ENCODE measurements around the gene CFAP65.

CFAP65 gene

DNA sequence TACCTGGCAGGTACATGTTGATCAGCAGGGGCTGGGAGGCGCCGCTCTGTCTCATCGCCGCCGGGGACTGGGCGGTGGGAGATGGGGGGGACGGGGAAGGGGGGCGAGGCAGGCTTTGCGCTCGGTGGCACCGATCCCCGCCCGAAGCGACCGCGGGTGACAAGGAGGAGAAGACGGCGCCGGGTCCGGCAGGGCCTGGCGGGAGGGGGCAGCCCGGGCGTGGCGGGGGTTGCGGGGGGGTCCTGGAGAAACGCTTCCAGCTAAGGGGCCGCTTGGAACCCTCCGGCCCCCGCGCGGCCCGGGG, 56.3 kb downstream of the CFAP65 start, which contains the start of gene FEV:
TSS of gene FEV (minus strand) at position 164 of the 304 bp plus-strand sequence. CDS start at position 55, 109 bp downstream.
- TF ChIP-seq, protein P1, sequence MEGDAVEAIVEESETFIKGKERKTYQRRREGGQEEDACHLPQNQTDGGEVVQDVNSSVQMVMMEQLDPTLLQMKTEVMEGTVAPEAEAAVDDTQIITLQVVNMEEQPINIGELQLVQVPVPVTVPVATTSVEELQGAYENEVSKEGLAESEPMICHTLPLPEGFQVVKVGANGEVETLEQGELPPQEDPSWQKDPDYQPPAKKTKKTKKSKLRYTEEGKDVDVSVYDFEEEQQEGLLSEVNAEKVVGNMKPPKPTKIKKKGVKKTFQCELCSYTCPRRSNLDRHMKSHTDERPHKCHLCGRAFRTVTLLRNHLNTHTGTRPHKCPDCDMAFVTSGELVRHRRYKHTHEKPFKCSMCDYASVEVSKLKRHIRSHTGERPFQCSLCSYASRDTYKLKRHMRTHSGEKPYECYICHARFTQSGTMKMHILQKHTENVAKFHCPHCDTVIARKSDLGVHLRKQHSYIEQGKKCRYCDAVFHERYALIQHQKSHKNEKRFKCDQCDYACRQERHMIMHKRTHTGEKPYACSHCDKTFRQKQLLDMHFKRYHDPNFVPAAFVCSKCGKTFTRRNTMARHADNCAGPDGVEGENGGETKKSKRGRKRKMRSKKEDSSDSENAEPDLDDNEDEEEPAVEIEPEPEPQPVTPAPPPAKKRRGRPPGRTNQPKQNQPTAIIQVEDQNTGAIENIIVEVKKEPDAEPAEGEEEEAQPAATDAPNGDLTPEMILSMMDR (conservative IDR thresholded peaks at IDR 0.05; ENCODE audit: low read depth, low read length): no peak
- DNase-seq (ENCODE audit: low read depth): no peak

DNA sequence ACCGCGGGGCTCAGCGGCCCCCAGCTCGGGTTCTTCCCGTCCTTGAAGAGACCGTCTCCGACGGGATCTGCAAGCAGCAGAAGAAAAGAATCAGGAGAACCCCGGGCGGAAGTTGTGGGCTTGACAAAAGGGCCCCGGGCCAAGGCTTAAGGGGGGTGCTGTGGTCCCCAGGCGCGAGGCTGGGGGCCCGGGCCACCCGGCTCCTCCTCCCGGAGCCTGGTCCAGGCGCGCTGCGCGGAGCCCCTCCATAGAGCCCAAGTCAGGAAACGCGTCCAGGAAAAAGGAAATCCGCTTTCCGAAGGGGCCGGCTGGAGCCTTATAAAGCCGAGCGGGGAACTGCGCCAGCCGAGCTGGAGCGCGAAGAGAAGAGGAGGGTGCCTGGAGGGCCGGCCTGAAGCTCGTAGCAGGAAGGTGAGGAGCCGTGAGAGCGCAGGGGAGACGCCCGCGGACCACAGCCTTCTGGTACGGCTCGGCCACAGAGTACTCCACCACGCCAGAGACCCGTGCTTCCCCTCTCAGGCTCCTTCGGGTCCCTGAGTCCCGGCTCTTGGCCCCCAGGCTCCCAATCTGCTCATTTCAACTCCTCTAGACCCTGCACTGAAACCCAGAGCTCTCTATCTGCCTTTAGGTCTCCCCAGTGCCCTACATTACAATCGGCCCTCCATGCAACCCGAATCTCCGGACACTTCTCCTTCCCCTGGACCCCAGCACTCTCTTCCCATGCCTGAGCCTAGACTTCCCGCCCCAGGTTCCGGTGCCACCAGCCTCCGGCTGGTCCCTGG, 56.9 kb downstream of the CFAP65 start:
- TF ChIP-seq, protein P1 (conservative IDR thresholded peaks at IDR 0.05; ENCODE audit: low read depth, low read length): no peak
- H3K4me3 ChIP-seq (ENCODE audit: low read length): no peak overlapping the region
- no peak for DNase-seq (ENCODE audit: low read depth)

More for the DNA sequence above, 56.3 kb downstream of the CFAP65 start, which contains the start of gene FEV:
- H3K4me3 ChIP-seq (ENCODE audit: low read length): no peak within 1 kb of the TSS

DNA sequence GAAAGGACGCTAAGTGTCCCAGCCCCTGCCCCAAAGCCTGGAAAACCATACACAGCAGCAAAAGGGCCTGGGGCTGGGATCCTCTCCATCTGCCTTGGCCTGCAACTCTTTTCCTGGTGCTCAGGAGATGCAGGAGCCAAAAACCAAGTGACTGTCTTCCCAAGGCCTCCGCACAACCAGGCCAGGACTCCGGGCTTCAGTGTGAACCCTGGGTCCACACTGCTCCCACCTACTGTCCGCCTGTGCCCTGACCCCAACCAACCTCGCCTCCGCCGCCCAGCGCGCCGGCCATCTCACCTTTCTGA, 57.4 kb downstream of the CFAP65 start:
- H3K4me3 ChIP-seq (ENCODE audit: low read length): no peak overlapping the region
- no peak for DNase-seq (ENCODE audit: low read depth)
- TF ChIP-seq, protein P1 (conservative IDR thresholded peaks at IDR 0.05; ENCODE audit: low read depth, low read length): no peak

DNA sequence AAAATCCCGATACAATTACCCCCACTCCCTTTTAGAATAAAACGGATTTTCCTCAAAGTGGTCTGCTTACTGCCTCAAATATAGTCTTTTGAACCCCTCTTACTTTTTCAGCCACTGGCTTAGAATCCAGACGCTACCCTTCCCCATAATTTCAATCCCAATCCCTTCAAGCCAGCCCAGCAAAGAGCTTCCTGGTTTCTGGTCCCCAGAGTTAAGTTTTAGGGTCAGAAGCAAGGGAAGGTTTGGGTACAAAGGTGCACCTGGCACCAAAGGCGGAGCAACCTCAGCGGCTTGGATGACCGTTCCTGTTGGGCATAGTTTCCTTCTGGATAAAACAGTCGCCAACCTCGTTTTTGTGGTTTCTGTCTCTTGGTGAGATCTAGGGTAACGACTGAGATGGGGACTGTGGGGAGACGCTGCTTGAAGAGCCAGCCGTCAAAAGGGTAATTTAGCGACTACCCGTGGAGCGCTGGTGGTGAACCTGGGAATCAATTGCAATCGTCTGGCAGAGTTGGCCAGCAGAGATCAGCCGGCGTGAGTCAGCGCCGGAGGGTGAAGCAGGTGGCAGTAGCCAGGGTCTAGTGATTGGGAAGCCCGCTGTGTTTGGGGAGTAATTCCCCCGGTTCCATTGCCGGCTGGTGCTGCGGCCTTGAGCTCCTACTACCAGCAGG, 57.9 kb downstream of the CFAP65 start:
- no peak overlapping the region for H3K4me3 ChIP-seq (ENCODE audit: low read length)

DNA sequence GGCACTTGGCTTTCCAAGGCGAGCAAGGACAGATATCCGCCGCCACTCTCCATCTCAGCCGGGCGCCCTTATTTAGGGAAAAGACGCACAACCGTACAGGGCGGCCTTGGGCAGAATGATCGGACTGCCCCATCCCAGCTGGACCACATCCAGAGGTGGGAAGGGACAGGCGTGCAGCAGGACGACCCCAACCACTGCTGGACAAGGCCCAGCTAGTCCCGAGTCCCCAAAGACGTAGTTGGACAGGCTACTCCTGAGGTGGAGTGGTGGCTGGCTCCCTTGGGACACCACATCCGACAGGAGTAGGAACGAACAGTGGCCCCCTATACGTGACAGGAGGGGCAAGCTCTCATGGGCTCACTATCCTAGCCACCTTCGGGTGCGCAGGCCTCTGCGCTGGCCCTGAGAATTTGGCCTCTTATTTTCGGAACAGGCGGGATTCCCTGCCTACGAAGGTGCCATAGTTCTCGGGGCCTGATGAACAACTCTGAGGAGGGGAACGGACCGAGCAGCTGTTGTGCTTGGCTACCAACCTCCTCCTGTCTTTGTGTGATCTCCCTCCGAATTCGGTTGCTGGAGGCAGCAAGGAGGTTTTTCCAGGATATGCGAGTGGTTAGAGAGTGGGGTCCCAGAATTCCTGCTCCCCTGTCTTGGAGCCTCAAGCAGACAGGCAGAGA, 58.6 kb downstream of the CFAP65 start:
- no peak overlapping the region for H3K4me3 ChIP-seq (ENCODE audit: low read length)
- DNase-seq (ENCODE audit: low read depth): no peak
- TF ChIP-seq, protein P1 (conservative IDR thresholded peaks at IDR 0.05; ENCODE audit: low read depth, low read length): no peak

More for the DNA sequence above, 57.9 kb downstream of the CFAP65 start:
- TF ChIP-seq, protein P1 (conservative IDR thresholded peaks at IDR 0.05; ENCODE audit: low read depth, low read length): no peak
- no peak for DNase-seq (ENCODE audit: low read depth)

DNA sequence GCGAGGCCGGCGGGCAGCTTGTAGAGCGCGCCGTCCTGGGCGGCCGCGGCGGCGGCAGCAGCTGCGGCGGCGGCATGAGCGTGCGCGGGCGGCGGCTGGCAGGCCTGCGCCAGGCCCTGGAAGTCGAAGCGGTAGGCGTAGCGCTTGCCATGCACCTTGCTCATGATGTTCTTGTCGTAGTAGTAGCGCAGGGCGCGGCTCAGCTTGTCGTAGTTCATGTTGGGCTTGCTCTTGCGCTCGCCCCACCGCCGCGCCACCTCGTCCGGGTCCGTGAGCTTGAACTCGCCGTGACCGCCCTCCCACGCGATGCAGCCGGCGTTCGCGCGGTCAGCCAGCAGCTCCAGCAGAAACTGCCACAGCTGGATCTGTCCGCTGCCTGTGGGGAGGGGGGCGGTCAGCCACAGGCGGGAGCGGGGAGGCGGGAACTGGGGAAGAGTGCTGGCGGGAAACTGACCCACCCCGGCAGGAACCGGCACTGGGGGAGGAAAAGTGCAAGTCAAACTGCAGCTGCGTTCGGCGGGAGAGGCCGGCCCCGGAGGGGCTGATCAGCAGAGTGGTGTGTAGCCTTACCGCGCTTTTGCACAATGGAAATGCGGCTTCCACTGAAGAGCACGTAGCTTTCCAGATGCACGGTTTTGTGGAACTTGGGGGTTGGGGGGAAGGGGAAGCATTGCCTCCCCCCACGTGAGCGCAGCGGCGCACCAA, 59.3 kb downstream of the CFAP65 start:
- DNase-seq (ENCODE audit: low read depth): no peak
- TF ChIP-seq, protein P1 (conservative IDR thresholded peaks at IDR 0.05; ENCODE audit: low read depth, low read length): no peak
- H3K4me3 ChIP-seq (ENCODE audit: low read length): no peak overlapping the region

Measured in retinal pigment epithelial cell (primary cell).